WTC11 (cell line): ENCODE measurements around the gene ARX. TPM values are rescaled to one million over a fixed set of nuclear protein-coding genes. Genes with fewer than 3 reads are reported as not detected.

Source experiments
- ATAC-seq: fragments of 200-7000 bp; cut with Tn5 transposase; 2 replicates; pipeline ENCODE4 v1.10.0; 2021; ENCODE audit warnings: mild to moderate bottlenecking, moderate library complexity
- CTCF ChIA-PET: fragments of 300-600 bp; sonication (Branson Sonifier 250); formaldehyde crosslinking; loops from one replicate; lab custom pipeline; 2021; ENCODE audit warnings: antibody characterized with exemption; lab: Charles Lee
- POLR2A ChIA-PET: fragments of 350-600 bp; sonication (Branson Sonifier 250); formaldehyde crosslinking; loops from one replicate; lab custom pipeline; 2021; ENCODE audit warnings: antibody characterized with exemption; lab: Charles Lee
- DNase-seq: peaks from one replicate; pipeline ENCODE4 v3.0.0; 2021; ENCODE audit warnings: low spot score
- H3K27ac Mint-ChIP-seq: 2 replicates; pipeline ENCODE4 v1.8.0; 2021; ENCODE audit warnings: mixed read lengths
- H3K27me3 Mint-ChIP-seq: 2 replicates; pipeline ENCODE4 v1.8.0; 2021; ENCODE audit warnings: low read depth, mild to moderate bottlenecking, moderate library complexity, mixed read lengths
- H3K36me3 Mint-ChIP-seq: 2 replicates; pipeline ENCODE4 v1.8.0; 2021; ENCODE audit warnings: mixed read lengths
- H3K4me1 Mint-ChIP-seq: 2 replicates; pipeline ENCODE4 v1.8.0; 2022; ENCODE audit warnings: mixed read lengths
- H3K4me3 Mint-ChIP-seq: 2 replicates; pipeline ENCODE4 v1.8.0; 2021; ENCODE audit warnings: mild to moderate bottlenecking, moderate library complexity, mixed read lengths
- H3K9me3 Mint-ChIP-seq: 2 replicates; pipeline ENCODE4 v1.8.0; 2021; ENCODE audit warnings: mixed read lengths
- CREM ChIP-seq: sonication (generic); formaldehyde crosslinking; IDR thresholded peaks from 2 replicates; pipeline ENCODE4 v1.8.1; 2022; ENCODE audit warnings: mild to moderate bottlenecking, missing genetic modification reagents, moderate library complexity
- GRHL2 ChIP-seq: fragments of 250-450 bp; sonication (Bioruptor Pico); IDR thresholded peaks from 2 replicates; pipeline ENCODE4 v1.8.0; 2022; ENCODE audit warnings: mild to moderate bottlenecking, moderate library complexity; ENCODE audit not compliant: insufficient replicate concordance, severe bottlenecking
- GTF2I ChIP-seq: fragments of 250-450 bp; sonication (Bioruptor Pico); conservative IDR thresholded peaks from 2 replicates; pipeline ENCODE4 v1.4.0; 2021; ENCODE audit warnings: mild to moderate bottlenecking
- KAT7 ChIP-seq: sonication (generic); formaldehyde crosslinking; IDR thresholded peaks from 2 replicates; pipeline ENCODE4 v1.8.1; 2023; ENCODE audit warnings: missing genetic modification reagents, mild to moderate bottlenecking, borderline replicate concordance
- NR1H2 ChIP-seq: sonication (generic); formaldehyde crosslinking; IDR thresholded peaks from 2 replicates; pipeline ENCODE4 v1.9.0; 2021; ENCODE audit warnings: mild to moderate bottlenecking, moderate library complexity, missing genetic modification reagents
- NR3C1 ChIP-seq: sonication (generic); formaldehyde crosslinking; conservative IDR thresholded peaks from 2 replicates; pipeline ENCODE4 v1.8.1; 2023; ENCODE audit warnings: low read depth, mild to moderate bottlenecking, missing genetic modification reagents
- PRRX2 ChIP-seq: fragments of 250-450 bp; sonication (Bioruptor Pico); IDR thresholded peaks from 2 replicates; pipeline ENCODE4 v1.8.0; 2021; ENCODE audit warnings: mild to moderate bottlenecking
- RORB ChIP-seq: fragments of 250-450 bp; sonication (Bioruptor Pico); IDR thresholded peaks from 2 replicates; pipeline ENCODE4 v1.9.0; 2021; ENCODE audit warnings: mild to moderate bottlenecking
- ZNF138 ChIP-seq: sonication (generic); formaldehyde crosslinking; conservative IDR thresholded peaks from 2 replicates; pipeline ENCODE4 v1.8.1; 2022; ENCODE audit warnings: mild to moderate bottlenecking, moderate library complexity, missing genetic modification reagents
- ZNF671 ChIP-seq: fragments of 250-450 bp; sonication (Bioruptor Pico); IDR thresholded peaks from 2 replicates; pipeline ENCODE4 v1.8.0; 2021; ENCODE audit warnings: mild to moderate bottlenecking
- total RNA-seq: library from RNA; stranded (reverse); gene quantifications from 3 replicates; pipeline ENCODE4 v1.2.3, GENCODE V29; 2021
- TF ChIP-seq, protein P1 (sequence below): fragments of 250-450 bp; sonication (Bioruptor Pico); IDR thresholded peaks from 2 replicates; pipeline ENCODE4 v1.8.0; 2021; ENCODE audit warnings: mild to moderate bottlenecking
- TF ChIP-seq, protein P2 (sequence below): fragments of 200-600 bp; IDR thresholded peaks from 2 replicates; pipeline ENCODE4 v1.8.0; 2022; ENCODE audit warnings: antibody characterized with exemption
- TF ChIP-seq, protein P3 (sequence below): sonication (generic); formaldehyde crosslinking; IDR thresholded peaks from 2 replicates; pipeline ENCODE4 v1.8.0; 2023; ENCODE audit warnings: mild to moderate bottlenecking, missing genetic modification reagents
- TF ChIP-seq, protein P4 (sequence below): sonication (generic); formaldehyde crosslinking; IDR thresholded peaks from 2 replicates; pipeline ENCODE4 v1.8.1; 2023; ENCODE audit warnings: mild to moderate bottlenecking, missing genetic modification reagents
- TF ChIP-seq, protein P5 (sequence below): fragments of 250-450 bp; sonication (Bioruptor Pico); conservative IDR thresholded peaks from 2 replicates; pipeline ENCODE4 v1.9.0; 2021; ENCODE audit warnings: mild to moderate bottlenecking
- TF ChIP-seq, protein P6 (sequence below): fragments of 250-450 bp; sonication (Bioruptor Pico); IDR thresholded peaks from 2 replicates; pipeline ENCODE4 v1.9.0; 2021; ENCODE audit warnings: mild to moderate bottlenecking, borderline replicate concordance

Gene ARX
- total RNA-seq, 1 experiment from 2014 or later = not detected

DNA sequence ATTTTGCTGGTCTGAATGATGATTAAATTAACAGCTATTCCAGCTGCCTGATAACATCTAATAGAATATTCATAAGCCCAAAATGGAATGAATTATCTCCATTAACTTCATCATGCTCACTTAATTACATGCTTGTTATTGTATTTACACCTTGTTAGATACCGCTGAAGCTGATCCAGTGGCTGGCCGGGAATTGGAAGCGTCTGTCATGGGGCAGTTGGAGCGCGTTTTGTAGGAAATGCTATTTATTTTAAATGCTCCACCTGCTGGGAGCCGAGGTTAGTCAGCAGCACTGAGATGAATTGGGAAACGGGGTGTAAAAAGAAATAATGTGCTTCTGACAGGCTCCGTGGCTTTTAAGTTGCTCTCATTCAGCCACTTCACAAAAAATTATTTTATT lies 25.2 kb downstream of the ARX start (continued):
- TF ChIP-seq KAT7 (CRISPR knock-in tag) (no peak), PRRX2 (CRISPR knock-in tag) (no peak), NR1H2 (CRISPR knock-in tag) (no peak)

DNA sequence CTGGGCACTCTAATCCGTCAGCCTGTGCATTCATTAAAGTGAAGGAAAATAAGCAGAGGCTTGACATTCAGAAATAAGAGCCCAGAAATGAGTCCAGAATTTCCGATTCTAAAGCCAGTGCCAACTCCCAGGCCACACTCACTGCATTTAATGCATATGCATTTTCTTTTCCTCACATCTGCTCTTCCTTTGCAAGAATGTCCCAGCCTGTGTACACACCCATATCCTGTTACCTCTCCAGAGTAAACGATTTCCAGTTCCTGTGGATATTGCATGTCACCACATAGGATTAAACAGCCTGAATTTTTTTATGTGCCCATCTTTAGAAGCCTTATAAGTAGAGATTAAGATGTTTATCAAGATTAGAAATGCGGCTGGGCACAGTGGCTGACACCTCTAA lies 27.5 kb downstream of the ARX start:
- Mint-ChIP-seq H3K4me1 (peaks cover 23% of the 10 kb centered on the region), H3K27ac (no peak overlapping the region), H3K9me3 (no peaks in the 10 kb centered on the region), H3K27me3 (no peaks in the 10 kb centered on the region), H3K4me3 (no peak overlapping the region), H3K36me3 (no peaks in the 10 kb centered on the region)
- TF ChIP-seq, protein P1, sequence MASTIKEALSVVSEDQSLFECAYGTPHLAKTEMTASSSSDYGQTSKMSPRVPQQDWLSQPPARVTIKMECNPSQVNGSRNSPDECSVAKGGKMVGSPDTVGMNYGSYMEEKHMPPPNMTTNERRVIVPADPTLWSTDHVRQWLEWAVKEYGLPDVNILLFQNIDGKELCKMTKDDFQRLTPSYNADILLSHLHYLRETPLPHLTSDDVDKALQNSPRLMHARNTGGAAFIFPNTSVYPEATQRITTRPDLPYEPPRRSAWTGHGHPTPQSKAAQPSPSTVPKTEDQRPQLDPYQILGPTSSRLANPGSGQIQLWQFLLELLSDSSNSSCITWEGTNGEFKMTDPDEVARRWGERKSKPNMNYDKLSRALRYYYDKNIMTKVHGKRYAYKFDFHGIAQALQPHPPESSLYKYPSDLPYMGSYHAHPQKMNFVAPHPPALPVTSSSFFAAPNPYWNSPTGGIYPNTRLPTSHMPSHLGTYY (CRISPR knock-in tag) = no peak
- no peak for TF ChIP-seq GRHL2 (CRISPR knock-in tag)
- no peak for TF ChIP-seq GTF2I (CRISPR knock-in tag)
- DNase-seq (no peak), ATAC-seq (no peak)
- ChIA-PET CTCF (no interaction called here), POLR2A (no interaction called here)

DNA sequence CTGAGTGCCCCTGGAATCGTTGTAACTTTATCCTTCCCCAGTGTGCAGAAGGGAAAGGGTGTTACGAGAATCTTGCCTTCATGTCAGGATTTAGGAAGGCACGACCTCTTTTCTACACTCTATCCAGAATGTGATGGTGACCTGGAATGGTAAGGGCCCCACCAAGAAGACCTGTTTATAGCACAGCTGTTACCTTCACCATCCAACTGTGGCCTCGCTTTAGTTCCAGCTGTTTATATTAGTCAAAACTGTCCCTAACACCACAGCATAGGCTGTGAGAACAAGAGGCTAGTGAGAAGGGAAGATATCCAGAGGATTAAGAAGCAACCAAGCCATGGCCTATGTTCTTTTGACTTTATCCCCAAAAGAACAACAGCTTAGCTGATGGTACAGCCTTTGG lies 28.0 kb downstream of the ARX start:
- CTCF ChIA-PET = no interaction called here
- no peak for TF ChIP-seq ZNF671 (CRISPR knock-in tag)
- TF ChIP-seq ZNF138 (CRISPR knock-in tag) = no peak
- TF ChIP-seq NR3C1 (CRISPR knock-in tag) = no peak
- TF ChIP-seq, protein P2, sequence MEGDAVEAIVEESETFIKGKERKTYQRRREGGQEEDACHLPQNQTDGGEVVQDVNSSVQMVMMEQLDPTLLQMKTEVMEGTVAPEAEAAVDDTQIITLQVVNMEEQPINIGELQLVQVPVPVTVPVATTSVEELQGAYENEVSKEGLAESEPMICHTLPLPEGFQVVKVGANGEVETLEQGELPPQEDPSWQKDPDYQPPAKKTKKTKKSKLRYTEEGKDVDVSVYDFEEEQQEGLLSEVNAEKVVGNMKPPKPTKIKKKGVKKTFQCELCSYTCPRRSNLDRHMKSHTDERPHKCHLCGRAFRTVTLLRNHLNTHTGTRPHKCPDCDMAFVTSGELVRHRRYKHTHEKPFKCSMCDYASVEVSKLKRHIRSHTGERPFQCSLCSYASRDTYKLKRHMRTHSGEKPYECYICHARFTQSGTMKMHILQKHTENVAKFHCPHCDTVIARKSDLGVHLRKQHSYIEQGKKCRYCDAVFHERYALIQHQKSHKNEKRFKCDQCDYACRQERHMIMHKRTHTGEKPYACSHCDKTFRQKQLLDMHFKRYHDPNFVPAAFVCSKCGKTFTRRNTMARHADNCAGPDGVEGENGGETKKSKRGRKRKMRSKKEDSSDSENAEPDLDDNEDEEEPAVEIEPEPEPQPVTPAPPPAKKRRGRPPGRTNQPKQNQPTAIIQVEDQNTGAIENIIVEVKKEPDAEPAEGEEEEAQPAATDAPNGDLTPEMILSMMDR = no peak
- Mint-ChIP-seq H3K27ac (no peak overlapping the region), H3K27me3 (no peaks in the 10 kb centered on the region), H3K36me3 (no peaks in the 10 kb centered on the region), H3K4me3 (no peak overlapping the region), H3K9me3 (no peaks in the 10 kb centered on the region), H3K4me1 (peaks cover 21% of the 10 kb centered on the region)
- POLR2A ChIA-PET = no interaction called here
- ATAC-seq (no peak), DNase-seq (no peak)

DNA sequence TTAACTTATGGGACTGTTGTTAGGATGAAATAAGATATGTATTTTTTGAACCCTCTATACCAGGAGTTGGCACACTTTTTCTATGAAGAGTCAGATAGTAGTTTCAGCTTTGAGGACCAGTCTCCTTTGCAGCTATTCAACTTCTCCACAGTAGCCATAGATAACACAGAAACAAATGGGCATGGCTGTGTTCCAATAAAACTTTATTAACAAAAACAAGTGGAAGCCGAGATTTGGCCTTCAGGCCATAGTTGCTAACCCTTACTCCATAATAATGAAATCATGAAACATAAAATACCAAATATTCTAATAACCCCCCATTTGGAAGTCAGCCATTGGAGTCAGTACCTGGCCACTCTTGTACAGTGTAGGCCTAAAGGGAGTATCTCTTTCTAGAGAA lies 30.6 kb downstream of the ARX start:
- Mint-ChIP-seq H3K27ac (no peak overlapping the region), H3K4me1 (peaks cover 9% of the 10 kb centered on the region), H3K4me3 (no peak overlapping the region), H3K36me3 (no peaks in the 10 kb centered on the region), H3K27me3 (no peaks in the 10 kb centered on the region), H3K9me3 (no peaks in the 10 kb centered on the region)
- DNase-seq = no peak
- POLR2A ChIA-PET = no interaction called here
- ATAC-seq = no peak
- CTCF ChIA-PET = no interaction called here
- no peak for TF ChIP-seq RORB (CRISPR knock-in tag)
- TF ChIP-seq CREM (CRISPR knock-in tag) = no peak
- TF ChIP-seq ZNF671 (CRISPR knock-in tag) = no peak
- TF ChIP-seq, protein P3, sequence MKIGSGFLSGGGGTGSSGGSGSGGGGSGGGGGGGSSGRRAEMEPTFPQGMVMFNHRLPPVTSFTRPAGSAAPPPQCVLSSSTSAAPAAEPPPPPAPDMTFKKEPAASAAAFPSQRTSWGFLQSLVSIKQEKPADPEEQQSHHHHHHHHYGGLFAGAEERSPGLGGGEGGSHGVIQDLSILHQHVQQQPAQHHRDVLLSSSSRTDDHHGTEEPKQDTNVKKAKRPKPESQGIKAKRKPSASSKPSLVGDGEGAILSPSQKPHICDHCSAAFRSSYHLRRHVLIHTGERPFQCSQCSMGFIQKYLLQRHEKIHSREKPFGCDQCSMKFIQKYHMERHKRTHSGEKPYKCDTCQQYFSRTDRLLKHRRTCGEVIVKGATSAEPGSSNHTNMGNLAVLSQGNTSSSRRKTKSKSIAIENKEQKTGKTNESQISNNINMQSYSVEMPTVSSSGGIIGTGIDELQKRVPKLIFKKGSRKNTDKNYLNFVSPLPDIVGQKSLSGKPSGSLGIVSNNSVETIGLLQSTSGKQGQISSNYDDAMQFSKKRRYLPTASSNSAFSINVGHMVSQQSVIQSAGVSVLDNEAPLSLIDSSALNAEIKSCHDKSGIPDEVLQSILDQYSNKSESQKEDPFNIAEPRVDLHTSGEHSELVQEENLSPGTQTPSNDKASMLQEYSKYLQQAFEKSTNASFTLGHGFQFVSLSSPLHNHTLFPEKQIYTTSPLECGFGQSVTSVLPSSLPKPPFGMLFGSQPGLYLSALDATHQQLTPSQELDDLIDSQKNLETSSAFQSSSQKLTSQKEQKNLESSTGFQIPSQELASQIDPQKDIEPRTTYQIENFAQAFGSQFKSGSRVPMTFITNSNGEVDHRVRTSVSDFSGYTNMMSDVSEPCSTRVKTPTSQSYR (CRISPR knock-in tag) = no peak
- TF ChIP-seq, protein P4, sequence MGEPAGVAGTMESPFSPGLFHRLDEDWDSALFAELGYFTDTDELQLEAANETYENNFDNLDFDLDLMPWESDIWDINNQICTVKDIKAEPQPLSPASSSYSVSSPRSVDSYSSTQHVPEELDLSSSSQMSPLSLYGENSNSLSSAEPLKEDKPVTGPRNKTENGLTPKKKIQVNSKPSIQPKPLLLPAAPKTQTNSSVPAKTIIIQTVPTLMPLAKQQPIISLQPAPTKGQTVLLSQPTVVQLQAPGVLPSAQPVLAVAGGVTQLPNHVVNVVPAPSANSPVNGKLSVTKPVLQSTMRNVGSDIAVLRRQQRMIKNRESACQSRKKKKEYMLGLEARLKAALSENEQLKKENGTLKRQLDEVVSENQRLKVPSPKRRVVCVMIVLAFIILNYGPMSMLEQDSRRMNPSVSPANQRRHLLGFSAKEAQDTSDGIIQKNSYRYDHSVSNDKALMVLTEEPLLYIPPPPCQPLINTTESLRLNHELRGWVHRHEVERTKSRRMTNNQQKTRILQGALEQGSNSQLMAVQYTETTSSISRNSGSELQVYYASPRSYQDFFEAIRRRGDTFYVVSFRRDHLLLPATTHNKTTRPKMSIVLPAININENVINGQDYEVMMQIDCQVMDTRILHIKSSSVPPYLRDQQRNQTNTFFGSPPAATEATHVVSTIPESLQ (CRISPR knock-in tag) = no peak
- TF ChIP-seq, protein P5, sequence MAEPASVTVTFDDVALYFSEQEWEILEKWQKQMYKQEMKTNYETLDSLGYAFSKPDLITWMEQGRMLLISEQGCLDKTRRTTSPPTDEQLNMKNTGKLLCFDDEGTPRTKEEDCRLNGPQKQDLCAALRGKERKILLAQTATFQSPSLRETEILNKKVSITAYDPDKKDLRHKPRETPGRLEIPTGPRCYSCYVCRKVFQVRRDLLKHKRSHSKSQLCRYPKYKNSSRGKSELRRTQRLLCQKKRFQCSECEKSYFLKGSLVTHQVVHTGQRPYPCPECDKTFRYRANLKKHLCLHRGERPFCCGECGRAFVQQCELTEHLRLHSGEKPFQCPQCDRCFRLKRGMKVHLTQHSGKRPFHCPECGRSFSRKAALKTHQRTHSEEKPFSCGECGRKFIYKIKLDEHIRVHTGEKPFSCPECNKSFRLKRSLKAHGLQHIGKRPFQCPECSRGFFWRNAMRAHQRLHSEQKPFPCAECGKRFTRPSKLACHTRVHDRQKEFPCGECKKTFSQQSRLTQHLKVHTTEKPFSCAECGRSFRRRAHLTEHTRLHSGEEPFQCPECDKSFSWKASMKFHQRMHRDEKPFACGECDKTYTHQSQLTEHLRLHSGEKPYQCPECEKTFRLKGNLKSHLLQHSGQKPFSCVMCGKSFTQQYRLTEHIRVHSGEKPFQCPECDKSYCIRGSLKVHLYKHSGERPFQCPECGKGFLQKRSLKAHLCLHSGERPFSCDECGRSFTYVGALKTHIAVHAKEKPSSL (CRISPR knock-in tag) = no peak
- TF ChIP-seq, protein P6, sequence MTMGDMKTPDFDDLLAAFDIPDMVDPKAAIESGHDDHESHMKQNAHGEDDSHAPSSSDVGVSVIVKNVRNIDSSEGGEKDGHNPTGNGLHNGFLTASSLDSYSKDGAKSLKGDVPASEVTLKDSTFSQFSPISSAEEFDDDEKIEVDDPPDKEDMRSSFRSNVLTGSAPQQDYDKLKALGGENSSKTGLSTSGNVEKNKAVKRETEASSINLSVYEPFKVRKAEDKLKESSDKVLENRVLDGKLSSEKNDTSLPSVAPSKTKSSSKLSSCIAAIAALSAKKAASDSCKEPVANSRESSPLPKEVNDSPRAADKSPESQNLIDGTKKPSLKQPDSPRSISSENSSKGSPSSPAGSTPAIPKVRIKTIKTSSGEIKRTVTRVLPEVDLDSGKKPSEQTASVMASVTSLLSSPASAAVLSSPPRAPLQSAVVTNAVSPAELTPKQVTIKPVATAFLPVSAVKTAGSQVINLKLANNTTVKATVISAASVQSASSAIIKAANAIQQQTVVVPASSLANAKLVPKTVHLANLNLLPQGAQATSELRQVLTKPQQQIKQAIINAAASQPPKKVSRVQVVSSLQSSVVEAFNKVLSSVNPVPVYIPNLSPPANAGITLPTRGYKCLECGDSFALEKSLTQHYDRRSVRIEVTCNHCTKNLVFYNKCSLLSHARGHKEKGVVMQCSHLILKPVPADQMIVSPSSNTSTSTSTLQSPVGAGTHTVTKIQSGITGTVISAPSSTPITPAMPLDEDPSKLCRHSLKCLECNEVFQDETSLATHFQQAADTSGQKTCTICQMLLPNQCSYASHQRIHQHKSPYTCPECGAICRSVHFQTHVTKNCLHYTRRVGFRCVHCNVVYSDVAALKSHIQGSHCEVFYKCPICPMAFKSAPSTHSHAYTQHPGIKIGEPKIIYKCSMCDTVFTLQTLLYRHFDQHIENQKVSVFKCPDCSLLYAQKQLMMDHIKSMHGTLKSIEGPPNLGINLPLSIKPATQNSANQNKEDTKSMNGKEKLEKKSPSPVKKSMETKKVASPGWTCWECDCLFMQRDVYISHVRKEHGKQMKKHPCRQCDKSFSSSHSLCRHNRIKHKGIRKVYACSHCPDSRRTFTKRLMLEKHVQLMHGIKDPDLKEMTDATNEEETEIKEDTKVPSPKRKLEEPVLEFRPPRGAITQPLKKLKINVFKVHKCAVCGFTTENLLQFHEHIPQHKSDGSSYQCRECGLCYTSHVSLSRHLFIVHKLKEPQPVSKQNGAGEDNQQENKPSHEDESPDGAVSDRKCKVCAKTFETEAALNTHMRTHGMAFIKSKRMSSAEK (CRISPR knock-in tag) = no peak
